ENCODE results near the gene AHCYL2.

AHCYL2 gene

DNA sequence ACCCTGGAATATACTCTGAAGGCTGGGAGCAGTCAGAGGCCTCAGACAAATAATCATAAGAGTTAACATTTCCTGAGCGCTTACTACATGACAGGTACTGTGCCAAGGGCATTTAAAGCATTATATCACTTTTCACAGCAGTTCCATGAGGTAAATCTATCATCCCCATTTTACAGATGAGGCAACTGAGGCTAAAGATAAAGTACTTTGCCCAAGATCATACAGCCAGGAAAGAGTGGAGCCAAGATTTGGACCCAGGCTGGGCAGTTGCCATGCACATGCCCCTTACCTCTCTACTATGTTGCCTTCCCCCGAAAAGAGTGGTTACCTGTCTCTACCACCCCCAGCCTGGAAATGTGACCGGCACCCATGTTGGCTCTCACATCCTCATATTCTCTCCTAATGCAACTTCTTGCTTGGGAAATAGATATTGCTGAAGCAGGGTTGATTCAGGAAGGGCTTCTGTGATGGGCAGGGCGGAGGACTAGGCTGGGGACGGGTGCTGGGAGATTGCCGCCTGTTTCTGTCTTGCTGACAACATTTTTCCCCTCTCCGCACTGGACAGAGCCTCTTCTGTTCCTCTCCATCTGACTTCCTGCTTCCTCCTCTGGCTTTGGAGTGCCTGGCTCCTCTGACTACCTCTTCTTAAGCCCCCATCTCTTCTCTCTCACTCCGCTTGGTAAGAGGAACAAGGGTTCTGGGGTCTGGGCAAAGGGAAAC, 22.6 kb upstream of the AHCYL2 start:
- DNase-seq (ENCODE audit: low read depth) = no peak
- H3K4me3 ChIP-seq (ENCODE audit: low read depth, low read length) = no peak overlapping the region
- TF ChIP-seq, protein P1, sequence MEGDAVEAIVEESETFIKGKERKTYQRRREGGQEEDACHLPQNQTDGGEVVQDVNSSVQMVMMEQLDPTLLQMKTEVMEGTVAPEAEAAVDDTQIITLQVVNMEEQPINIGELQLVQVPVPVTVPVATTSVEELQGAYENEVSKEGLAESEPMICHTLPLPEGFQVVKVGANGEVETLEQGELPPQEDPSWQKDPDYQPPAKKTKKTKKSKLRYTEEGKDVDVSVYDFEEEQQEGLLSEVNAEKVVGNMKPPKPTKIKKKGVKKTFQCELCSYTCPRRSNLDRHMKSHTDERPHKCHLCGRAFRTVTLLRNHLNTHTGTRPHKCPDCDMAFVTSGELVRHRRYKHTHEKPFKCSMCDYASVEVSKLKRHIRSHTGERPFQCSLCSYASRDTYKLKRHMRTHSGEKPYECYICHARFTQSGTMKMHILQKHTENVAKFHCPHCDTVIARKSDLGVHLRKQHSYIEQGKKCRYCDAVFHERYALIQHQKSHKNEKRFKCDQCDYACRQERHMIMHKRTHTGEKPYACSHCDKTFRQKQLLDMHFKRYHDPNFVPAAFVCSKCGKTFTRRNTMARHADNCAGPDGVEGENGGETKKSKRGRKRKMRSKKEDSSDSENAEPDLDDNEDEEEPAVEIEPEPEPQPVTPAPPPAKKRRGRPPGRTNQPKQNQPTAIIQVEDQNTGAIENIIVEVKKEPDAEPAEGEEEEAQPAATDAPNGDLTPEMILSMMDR (IDR thresholded peaks at IDR 0.05; ENCODE audit: insufficient read depth, low read depth, low read length, missing control alignments) = no peak

GRCh38 chr7:129203050-129203741, 21.6 kb upstream of the AHCYL2 start:
- TF ChIP-seq, protein P1 (IDR thresholded peaks at IDR 0.05; ENCODE audit: insufficient read depth, low read depth, low read length, missing control alignments) = no peak
- H3K4me3 ChIP-seq (ENCODE audit: low read depth, low read length) = no peak overlapping the region
- no peak for DNase-seq (ENCODE audit: low read depth)

- TF ChIP-seq, protein P1 (IDR thresholded peaks at IDR 0.05; ENCODE audit: insufficient read depth, low read depth, low read length, missing control alignments) = no peak
- no peak for DNase-seq (ENCODE audit: low read depth)
- H3K4me3 ChIP-seq (ENCODE audit: low read depth, low read length) = no peak overlapping the region
Measured at GRCh38 chr7:129205126-129205818, 19.6 kb upstream of the AHCYL2 start.

- DNase-seq (ENCODE audit: low read depth) = no peak
- no peak overlapping the region for H3K4me3 ChIP-seq (ENCODE audit: low read depth, low read length)
- TF ChIP-seq, protein P1 (IDR thresholded peaks at IDR 0.05; ENCODE audit: insufficient read depth, low read depth, low read length, missing control alignments) = no peak
Measured at GRCh38 chr7:129205987-129206785, 18.6 kb upstream of the AHCYL2 start.

DNA sequence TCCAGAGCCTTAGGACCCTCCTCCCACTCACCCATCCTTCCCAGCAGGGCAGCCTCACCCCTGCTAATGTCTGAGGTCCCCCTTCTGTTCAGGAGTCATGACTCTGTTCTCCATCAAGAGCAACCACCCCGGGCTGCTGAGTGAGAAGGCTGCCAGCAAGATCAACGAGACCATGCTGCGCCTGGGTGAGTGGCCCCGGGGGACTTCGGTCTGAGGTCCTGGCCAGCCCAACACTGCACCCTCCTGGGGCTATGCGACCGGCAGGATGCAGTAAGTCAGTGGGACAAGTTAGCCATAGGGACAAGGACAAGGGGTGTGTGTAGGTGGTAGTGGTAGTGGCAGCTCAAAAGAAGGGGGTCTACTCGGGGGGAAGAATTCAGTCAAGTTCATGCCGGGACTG, 16.2 kb upstream of the AHCYL2 start:
- H3K4me3 ChIP-seq (ENCODE audit: low read depth, low read length) = no peak overlapping the region
- DNase-seq (ENCODE audit: low read depth) = peak; percentile 28
- TF ChIP-seq, protein P1 (IDR thresholded peaks at IDR 0.05; ENCODE audit: insufficient read depth, low read depth, low read length, missing control alignments) = no peak

GRCh38 chr7:129209067-129209926, 15.5 kb upstream of the AHCYL2 start:
- no peak overlapping the region for H3K4me3 ChIP-seq (ENCODE audit: low read depth, low read length)
- TF ChIP-seq, protein P1 (IDR thresholded peaks at IDR 0.05; ENCODE audit: insufficient read depth, low read depth, low read length, missing control alignments) = no peak
- DNase-seq (ENCODE audit: low read depth) = no peak

Measured in GM12865 (cell line).